GM21529 (cell line): Measurements from ENCODE around the gene WDTC1.
A peak's percentile ranks its signal among the peaks of the same experiment; 100 is the strongest.

Experiments
- ATAC-seq: cut with Tn5 transposase; IDR thresholded peaks from one replicate; pipeline ENCODE4 v1.9.1; 2021; ENCODE audit not compliant: unreplicated experiment

WDTC1 gene

GRCh38 chr1:27333717-27334279, 99.4 kb downstream of the WDTC1 start:
- ATAC-seq = no peak

GRCh38 chr1:27335506-27336422, 101.3 kb downstream of the WDTC1 start:
- no peak for ATAC-seq

- no peak for ATAC-seq
These were observed 102.3 kb downstream of the WDTC1 start for GRCh38 chr1:27336756-27337155.

- ATAC-seq = no peak
These were observed 104.3 kb downstream of the WDTC1 start for GRCh38 chr1:27338751-27339150.

GRCh38 chr1:27339213-27339612, 104.8 kb downstream of the WDTC1 start:
- no peak for ATAC-seq

- ATAC-seq = peak; percentile 49
These were observed 107.3 kb downstream of the WDTC1 start, which contains the start of gene SYTL1 for GRCh38 chr1:27341525-27342252. Gene SYTL1, plus strand, starts transcription at chr1:27342022. Its CDS starts 3,313 bp downstream, at chr1:27345335.

GRCh38 chr1:27342391-27342777, 108.0 kb downstream of the WDTC1 start:
- peak; percentile 13 for ATAC-seq

- ATAC-seq = peak; percentile 33
These were observed 108.6 kb downstream of the WDTC1 start for GRCh38 chr1:27342778-27343638.

- no peak for ATAC-seq
These were observed 109.2 kb downstream of the WDTC1 start for GRCh38 chr1:27343639-27344025.

GRCh38 chr1:27345272-27345671, 110.8 kb downstream of the WDTC1 start:
- no peak for ATAC-seq

GRCh38 chr1:27346357-27346756, 111.9 kb downstream of the WDTC1 start:
- no peak for ATAC-seq

GRCh38 chr1:27346991-27347624, 112.7 kb downstream of the WDTC1 start:
- ATAC-seq = no peak

GRCh38 chr1:27348861-27349783, 114.7 kb downstream of the WDTC1 start:
- peak; percentile 48 for ATAC-seq

GRCh38 chr1:27349784-27350662, 115.6 kb downstream of the WDTC1 start:
- ATAC-seq = no peak

GRCh38 chr1:27350663-27351540, 116.5 kb downstream of the WDTC1 start:
- ATAC-seq = no peak

GRCh38 chr1:27351541-27352107, 117.2 kb downstream of the WDTC1 start:
- no peak for ATAC-seq

GRCh38 chr1:27353166-27353565, 118.7 kb downstream of the WDTC1 start:
- ATAC-seq = no peak
